Measurements from ENCODE around the gene ADH1B.

GRCh38 chr4:99275885-99276284 lies 45.3 kb downstream of the ADH1B start:
- TF ChIP-seq EP300 (IDR thresholded peaks at IDR 0.05) = no peak
- TF ChIP-seq CTCF (IDR thresholded peaks at IDR 0.05) = no peak
- no peak for TF ChIP-seq POLR2AphosphoS5 (IDR thresholded peaks at IDR 0.05)
- TF ChIP-seq POLR2A (IDR thresholded peaks at IDR 0.05) = no peak

Data from suprapubic skin (tissue), 4 donors.